GM21786 (cell line): ENCODE data around the gene SPRED1.

Source experiments
- ATAC-seq: cut with Tn5 transposase; IDR thresholded peaks from one replicate; pipeline ENCODE4 v1.9.1; 2021; ENCODE audit not compliant: unreplicated experiment

The SPRED1 gene

GRCh38 chr15:38252481-38253350 is at the start of gene SPRED1:
Gene SPRED1, plus strand, starts transcription at chr15:38252836. Its CDS starts 350 bp downstream, at chr15:38253186.
- peak; percentile 17 for ATAC-seq

- no peak for ATAC-seq
Observed at GRCh38 chr15:38205526-38206272, 46.9 kb upstream of the SPRED1 start.

- no peak for ATAC-seq
Observed at GRCh38 chr15:38207621-38208020, 45.0 kb upstream of the SPRED1 start.

- no peak for ATAC-seq
Observed at GRCh38 chr15:38208206-38208605, 44.4 kb upstream of the SPRED1 start.

GRCh38 chr15:38208779-38209178 is 43.9 kb upstream of the SPRED1 start:
- no peak for ATAC-seq

- ATAC-seq = no peak
Observed at GRCh38 chr15:38211249-38211648, 41.4 kb upstream of the SPRED1 start.

GRCh38 chr15:38211811-38212210 is 40.8 kb upstream of the SPRED1 start:
- ATAC-seq = no peak

- no peak for ATAC-seq
Observed at GRCh38 chr15:38212729-38213351, 39.8 kb upstream of the SPRED1 start.

- ATAC-seq = no peak
Observed at GRCh38 chr15:38213356-38213755, 39.3 kb upstream of the SPRED1 start.

- no peak for ATAC-seq
Observed at GRCh38 chr15:38215707-38216106, 36.9 kb upstream of the SPRED1 start.

GRCh38 chr15:38216763-38217162 is 35.9 kb upstream of the SPRED1 start:
- ATAC-seq = no peak

- ATAC-seq = no peak
Observed at GRCh38 chr15:38217191-38217595, 35.4 kb upstream of the SPRED1 start.

GRCh38 chr15:38217788-38218609 is 34.6 kb upstream of the SPRED1 start:
- ATAC-seq = no peak

- ATAC-seq = no peak
Observed at GRCh38 chr15:38220606-38221273, 31.9 kb upstream of the SPRED1 start.

- ATAC-seq = no peak
Observed at GRCh38 chr15:38224486-38224885, 28.1 kb upstream of the SPRED1 start.

- no peak for ATAC-seq
Observed at GRCh38 chr15:38225381-38225780, 27.3 kb upstream of the SPRED1 start.

- ATAC-seq = no peak
Observed at GRCh38 chr15:38226608-38227266, 25.9 kb upstream of the SPRED1 start.

- ATAC-seq = no peak
Observed at GRCh38 chr15:38227941-38228340, 24.7 kb upstream of the SPRED1 start.

GRCh38 chr15:38228618-38229017 is 24.0 kb upstream of the SPRED1 start:
- ATAC-seq = no peak
